ENCODE data around the gene ARHGEF3.

ARHGEF3 gene

DNA sequence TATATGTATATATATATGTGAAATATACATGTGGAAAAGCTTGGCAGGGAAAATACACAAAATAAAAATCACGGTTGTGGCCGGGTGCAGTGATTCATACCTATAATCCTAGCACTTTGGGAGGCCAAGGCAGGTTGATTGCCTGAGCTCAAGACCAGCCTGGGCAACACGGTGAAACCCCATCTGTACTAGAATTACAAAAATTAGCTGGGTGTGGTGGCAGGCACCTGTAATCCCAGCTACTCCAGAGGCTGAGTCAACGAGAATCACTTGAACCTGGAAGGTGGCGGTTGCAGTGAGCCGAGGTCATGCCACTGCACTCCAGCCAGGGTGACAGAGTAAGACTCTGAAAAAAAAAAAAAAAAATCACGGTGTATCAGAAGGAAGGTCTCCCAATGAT lies 20.8 kb upstream of the ARHGEF3 start:
- Histone ChIP-seq H3K27ac (ENCODE audit: low read depth, low read length, poor library complexity, severe bottlenecking) (no peak overlapping the region), H3K4me3 (ENCODE audit: low read depth, low read length, poor library complexity, severe bottlenecking) (no peak overlapping the region), H3K79me2 (ENCODE audit: insufficient read depth, low read length) (no peaks in the 10 kb centered on the region)

DNA sequence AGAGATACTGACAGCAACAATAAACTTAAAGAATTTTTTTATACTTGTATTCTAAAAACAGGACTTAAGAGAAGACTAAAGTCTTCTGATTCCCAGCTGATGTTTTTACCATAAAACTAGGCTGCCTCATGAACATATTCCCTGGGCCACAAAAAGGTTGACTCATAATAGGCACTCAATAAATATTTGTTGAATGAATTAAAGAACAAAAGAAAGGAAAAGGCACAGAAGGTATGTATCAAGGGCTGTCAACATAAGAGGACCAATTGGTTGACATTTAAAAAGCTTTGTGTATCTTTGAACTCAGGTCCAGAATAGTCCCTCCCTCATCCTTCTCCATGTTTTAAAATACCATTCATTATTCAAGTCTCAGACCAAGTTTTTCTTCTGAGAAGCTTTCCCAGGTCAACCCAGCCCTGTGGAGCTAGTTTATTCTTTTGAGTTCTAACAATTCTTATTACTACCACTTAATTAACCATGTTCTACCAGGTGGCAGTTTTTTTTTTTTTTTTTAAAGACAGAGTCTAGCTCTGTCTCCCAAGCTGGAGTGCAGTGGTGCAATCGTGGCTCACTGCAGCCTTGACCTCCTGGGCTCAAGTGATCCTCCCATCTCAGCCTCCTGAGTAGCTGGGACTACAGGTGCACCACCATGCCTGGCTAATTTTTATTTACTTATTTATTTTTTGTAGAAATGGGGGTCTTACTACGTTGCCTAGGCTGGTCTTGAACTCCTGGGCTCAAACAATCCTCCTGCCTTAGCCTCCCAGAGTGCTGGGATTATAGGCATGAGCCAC lies 17.5 kb upstream of the ARHGEF3 start:
- no peak overlapping the region for H3K4me3 ChIP-seq (ENCODE audit: low read depth, low read length, poor library complexity, severe bottlenecking)

More for the DNA sequence above, 20.8 kb upstream of the ARHGEF3 start:
- Histone ChIP-seq H3K9me2 (ENCODE audit: low read depth, low read length) (no peaks in the 10 kb centered on the region), H2AFZ (ENCODE audit: low read length) (no peak overlapping the region), H3K36me3 (ENCODE audit: insufficient read depth, low read length) (no peaks in the 10 kb centered on the region), H4K20me1 (ENCODE audit: insufficient read depth, low read length) (no peaks in the 10 kb centered on the region), H3K4me2 (ENCODE audit: low read length) (no peak overlapping the region), H3K9ac (ENCODE audit: low read length) (no peak overlapping the region), H3K27me3 (ENCODE audit: insufficient read depth, low read length) (no peaks in the 10 kb centered on the region), H3K4me1 (ENCODE audit: insufficient read depth, low read length, severe bottlenecking) (no peaks in the 10 kb centered on the region), H3K9me3 (ENCODE audit: low read length) (no peaks in the 10 kb centered on the region), H3F3A (ENCODE audit: insufficient read depth, low read length) (no peaks in the 10 kb centered on the region)
- no peak for TF ChIP-seq EZH2 (IDR thresholded peaks at IDR 0.05; ENCODE audit: borderline replicate concordance, low read length)
- TF ChIP-seq, protein P1, sequence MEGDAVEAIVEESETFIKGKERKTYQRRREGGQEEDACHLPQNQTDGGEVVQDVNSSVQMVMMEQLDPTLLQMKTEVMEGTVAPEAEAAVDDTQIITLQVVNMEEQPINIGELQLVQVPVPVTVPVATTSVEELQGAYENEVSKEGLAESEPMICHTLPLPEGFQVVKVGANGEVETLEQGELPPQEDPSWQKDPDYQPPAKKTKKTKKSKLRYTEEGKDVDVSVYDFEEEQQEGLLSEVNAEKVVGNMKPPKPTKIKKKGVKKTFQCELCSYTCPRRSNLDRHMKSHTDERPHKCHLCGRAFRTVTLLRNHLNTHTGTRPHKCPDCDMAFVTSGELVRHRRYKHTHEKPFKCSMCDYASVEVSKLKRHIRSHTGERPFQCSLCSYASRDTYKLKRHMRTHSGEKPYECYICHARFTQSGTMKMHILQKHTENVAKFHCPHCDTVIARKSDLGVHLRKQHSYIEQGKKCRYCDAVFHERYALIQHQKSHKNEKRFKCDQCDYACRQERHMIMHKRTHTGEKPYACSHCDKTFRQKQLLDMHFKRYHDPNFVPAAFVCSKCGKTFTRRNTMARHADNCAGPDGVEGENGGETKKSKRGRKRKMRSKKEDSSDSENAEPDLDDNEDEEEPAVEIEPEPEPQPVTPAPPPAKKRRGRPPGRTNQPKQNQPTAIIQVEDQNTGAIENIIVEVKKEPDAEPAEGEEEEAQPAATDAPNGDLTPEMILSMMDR (IDR thresholded peaks at IDR 0.05; ENCODE audit: low read length) = no peak

DNA sequence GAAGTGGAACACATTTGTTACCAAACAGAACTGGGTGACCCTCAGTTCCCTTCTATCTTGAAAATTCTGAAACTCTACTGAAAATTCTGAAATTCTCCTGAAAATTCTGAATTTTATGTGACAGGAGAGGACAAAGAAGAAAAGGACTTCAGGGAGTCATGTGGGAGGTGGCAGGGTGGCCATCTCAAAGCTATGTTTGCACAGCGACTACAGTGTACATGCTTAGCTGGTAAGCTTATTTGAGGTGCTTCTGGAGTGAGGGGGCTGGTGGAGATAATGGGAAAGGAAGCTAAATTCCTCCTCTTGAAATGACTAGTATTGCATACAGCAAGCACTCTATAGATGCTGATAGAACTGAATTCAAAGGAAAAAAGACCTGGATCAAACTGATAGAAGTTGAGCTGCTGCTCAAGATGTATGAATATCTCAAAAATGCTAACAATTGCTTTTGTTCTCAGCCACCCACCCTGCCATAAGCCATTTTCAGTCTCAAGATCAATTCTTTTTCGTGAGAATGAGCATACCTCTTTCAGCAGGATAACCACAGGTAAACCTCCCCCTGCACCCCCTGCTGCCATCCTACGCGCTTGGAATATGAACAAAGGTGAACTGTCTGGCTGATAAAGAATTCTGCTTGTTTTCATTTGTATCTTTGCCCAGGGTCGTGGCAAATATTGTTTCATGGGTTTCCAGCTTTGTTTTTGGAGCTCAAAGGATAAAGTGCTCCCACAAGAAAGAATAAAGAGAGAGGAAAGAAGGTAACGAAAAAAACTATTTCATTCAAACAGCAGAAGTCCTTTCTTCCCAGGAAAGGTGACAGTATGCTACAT lies 16.6 kb upstream of the ARHGEF3 start:
- H3K9me2 ChIP-seq (ENCODE audit: low read depth, low read length) = no peaks in the 10 kb centered on the region
- TF ChIP-seq EZH2 (IDR thresholded peaks at IDR 0.05; ENCODE audit: borderline replicate concordance, low read length) = no peak
- TF ChIP-seq, protein P1 (IDR thresholded peaks at IDR 0.05; ENCODE audit: low read length) = no peak
- H3K9ac ChIP-seq (ENCODE audit: low read length) = no peak overlapping the region
- no peak overlapping the region for H2AFZ ChIP-seq (ENCODE audit: low read length)
- H3F3A ChIP-seq (ENCODE audit: insufficient read depth, low read length) = no peaks in the 10 kb centered on the region
- H3K27ac ChIP-seq (ENCODE audit: low read depth, low read length, poor library complexity, severe bottlenecking) = no peak overlapping the region
- H3K4me3 ChIP-seq (ENCODE audit: low read depth, low read length, poor library complexity, severe bottlenecking) = no peak overlapping the region
- no peaks in the 10 kb centered on the region for H3K27me3 ChIP-seq (ENCODE audit: insufficient read depth, low read length)
- H3K4me2 ChIP-seq (ENCODE audit: low read length) = no peak overlapping the region
- no peaks in the 10 kb centered on the region for H3K36me3 ChIP-seq (ENCODE audit: insufficient read depth, low read length)
- H3K79me2 ChIP-seq (ENCODE audit: insufficient read depth, low read length) = no peaks in the 10 kb centered on the region
- no peaks in the 10 kb centered on the region for H3K4me1 ChIP-seq (ENCODE audit: insufficient read depth, low read length, severe bottlenecking)
- no peaks in the 10 kb centered on the region for H4K20me1 ChIP-seq (ENCODE audit: insufficient read depth, low read length)
- H3K9me3 ChIP-seq (ENCODE audit: low read length) = no peaks in the 10 kb centered on the region

More for the DNA sequence above, 17.5 kb upstream of the ARHGEF3 start:
- Histone ChIP-seq H3K4me1 (ENCODE audit: insufficient read depth, low read length, severe bottlenecking) (no peaks in the 10 kb centered on the region), H3K9ac (ENCODE audit: low read length) (no peak overlapping the region), H3K9me2 (ENCODE audit: low read depth, low read length) (no peaks in the 10 kb centered on the region), H4K20me1 (ENCODE audit: insufficient read depth, low read length) (no peaks in the 10 kb centered on the region), H2AFZ (ENCODE audit: low read length) (no peak overlapping the region), H3K9me3 (ENCODE audit: low read length) (no peaks in the 10 kb centered on the region), H3F3A (ENCODE audit: insufficient read depth, low read length) (no peaks in the 10 kb centered on the region), H3K27ac (ENCODE audit: low read depth, low read length, poor library complexity, severe bottlenecking) (no peak overlapping the region), H3K4me2 (ENCODE audit: low read length) (no peak overlapping the region), H3K27me3 (ENCODE audit: insufficient read depth, low read length) (no peaks in the 10 kb centered on the region), H3K79me2 (ENCODE audit: insufficient read depth, low read length) (no peaks in the 10 kb centered on the region), H3K36me3 (ENCODE audit: insufficient read depth, low read length) (no peaks in the 10 kb centered on the region)
- TF ChIP-seq EZH2 (IDR thresholded peaks at IDR 0.05; ENCODE audit: borderline replicate concordance, low read length) = no peak
- TF ChIP-seq, protein P1 (IDR thresholded peaks at IDR 0.05; ENCODE audit: low read length) = no peak
